ENCODE data around the gene TAF11.

DNA sequence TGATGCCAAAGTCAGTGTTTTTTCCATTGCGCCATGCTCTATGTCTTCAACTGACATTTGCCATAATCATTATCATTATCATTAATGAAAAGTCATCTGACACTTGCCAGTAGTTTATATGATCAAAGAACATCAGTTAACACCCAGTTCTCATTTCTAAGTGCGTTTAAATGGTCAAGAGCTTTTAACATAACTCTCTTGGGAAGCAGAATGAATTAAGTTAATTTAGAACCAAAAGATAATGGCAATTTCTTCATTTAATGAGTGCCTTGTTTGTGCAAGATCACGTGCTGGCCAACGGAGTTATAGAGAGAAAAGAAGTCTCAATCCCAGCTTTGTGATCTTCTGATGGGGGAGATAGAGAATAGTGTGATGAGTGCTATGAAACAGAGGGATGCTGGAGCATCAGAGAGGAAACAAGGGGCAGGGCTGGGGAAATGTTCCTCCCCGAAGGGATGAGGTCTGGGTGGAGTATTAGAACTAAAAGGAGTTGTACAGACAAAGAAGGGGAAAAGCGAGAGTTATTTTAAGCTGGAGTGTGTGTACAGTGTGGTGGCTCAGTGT, 21.6 kb upstream of the TAF11 start:
- TF ChIP-seq, protein P1, sequence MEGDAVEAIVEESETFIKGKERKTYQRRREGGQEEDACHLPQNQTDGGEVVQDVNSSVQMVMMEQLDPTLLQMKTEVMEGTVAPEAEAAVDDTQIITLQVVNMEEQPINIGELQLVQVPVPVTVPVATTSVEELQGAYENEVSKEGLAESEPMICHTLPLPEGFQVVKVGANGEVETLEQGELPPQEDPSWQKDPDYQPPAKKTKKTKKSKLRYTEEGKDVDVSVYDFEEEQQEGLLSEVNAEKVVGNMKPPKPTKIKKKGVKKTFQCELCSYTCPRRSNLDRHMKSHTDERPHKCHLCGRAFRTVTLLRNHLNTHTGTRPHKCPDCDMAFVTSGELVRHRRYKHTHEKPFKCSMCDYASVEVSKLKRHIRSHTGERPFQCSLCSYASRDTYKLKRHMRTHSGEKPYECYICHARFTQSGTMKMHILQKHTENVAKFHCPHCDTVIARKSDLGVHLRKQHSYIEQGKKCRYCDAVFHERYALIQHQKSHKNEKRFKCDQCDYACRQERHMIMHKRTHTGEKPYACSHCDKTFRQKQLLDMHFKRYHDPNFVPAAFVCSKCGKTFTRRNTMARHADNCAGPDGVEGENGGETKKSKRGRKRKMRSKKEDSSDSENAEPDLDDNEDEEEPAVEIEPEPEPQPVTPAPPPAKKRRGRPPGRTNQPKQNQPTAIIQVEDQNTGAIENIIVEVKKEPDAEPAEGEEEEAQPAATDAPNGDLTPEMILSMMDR (IDR thresholded peaks at IDR 0.05): no peak
- TF ChIP-seq POLR2A (IDR thresholded peaks at IDR 0.05): no peak
